HG03342 (cell line): Measurements from ENCODE around the gene MYLIP.

Source experiments
- ATAC-seq: cut with Tn5 transposase; IDR thresholded peaks from one replicate; pipeline ENCODE4 v1.9.1; 2021; ENCODE audit warnings: mild to moderate bottlenecking, moderate library complexity; ENCODE audit not compliant: unreplicated experiment

MYLIP gene

GRCh38 chr6:16106991-16107787, 21.7 kb upstream of the MYLIP start:
- no peak for ATAC-seq

- no peak for ATAC-seq
Measured at GRCh38 chr6:16108419-16108818, 20.5 kb upstream of the MYLIP start.

GRCh38 chr6:16108921-16109658, 19.8 kb upstream of the MYLIP start:
- no peak for ATAC-seq

- no peak for ATAC-seq
Measured at GRCh38 chr6:16109659-16110305, 19.1 kb upstream of the MYLIP start.

GRCh38 chr6:16118825-16119224, 10.1 kb upstream of the MYLIP start:
- no peak for ATAC-seq

- no peak for ATAC-seq
Measured at GRCh38 chr6:16121339-16121738, 7.5 kb upstream of the MYLIP start.

GRCh38 chr6:16122197-16122596, 6.7 kb upstream of the MYLIP start:
- no peak for ATAC-seq

GRCh38 chr6:16124198-16125180, 4.4 kb upstream of the MYLIP start:
- ATAC-seq: no peak

GRCh38 chr6:16126056-16126455, 2.8 kb upstream of the MYLIP start:
- no peak for ATAC-seq

GRCh38 chr6:16126861-16127260, 2.0 kb upstream of the MYLIP start:
- ATAC-seq: no peak

GRCh38 chr6:16127471-16127870, 1.4 kb upstream of the MYLIP start:
- ATAC-seq: no peak

- ATAC-seq: no peak
Measured at GRCh38 chr6:16129623-16130401, 926 bp downstream of the MYLIP start.

- no peak for ATAC-seq
Measured at GRCh38 chr6:16130437-16130891, 1.6 kb downstream of the MYLIP start.

- peak; percentile 68 for ATAC-seq
Measured at GRCh38 chr6:16130932-16131387, 2.1 kb downstream of the MYLIP start.

GRCh38 chr6:16132909-16133308, 4.0 kb downstream of the MYLIP start:
- ATAC-seq: no peak

GRCh38 chr6:16134430-16134829, 5.5 kb downstream of the MYLIP start:
- no peak for ATAC-seq

GRCh38 chr6:16135066-16135465, 6.2 kb downstream of the MYLIP start:
- ATAC-seq: no peak

- ATAC-seq: no peak
Measured at GRCh38 chr6:16136091-16136490, 7.2 kb downstream of the MYLIP start.

GRCh38 chr6:16136621-16137450, 8.0 kb downstream of the MYLIP start:
- ATAC-seq: no peak
